ENCODE results near the gene MDH1B.

DNA sequence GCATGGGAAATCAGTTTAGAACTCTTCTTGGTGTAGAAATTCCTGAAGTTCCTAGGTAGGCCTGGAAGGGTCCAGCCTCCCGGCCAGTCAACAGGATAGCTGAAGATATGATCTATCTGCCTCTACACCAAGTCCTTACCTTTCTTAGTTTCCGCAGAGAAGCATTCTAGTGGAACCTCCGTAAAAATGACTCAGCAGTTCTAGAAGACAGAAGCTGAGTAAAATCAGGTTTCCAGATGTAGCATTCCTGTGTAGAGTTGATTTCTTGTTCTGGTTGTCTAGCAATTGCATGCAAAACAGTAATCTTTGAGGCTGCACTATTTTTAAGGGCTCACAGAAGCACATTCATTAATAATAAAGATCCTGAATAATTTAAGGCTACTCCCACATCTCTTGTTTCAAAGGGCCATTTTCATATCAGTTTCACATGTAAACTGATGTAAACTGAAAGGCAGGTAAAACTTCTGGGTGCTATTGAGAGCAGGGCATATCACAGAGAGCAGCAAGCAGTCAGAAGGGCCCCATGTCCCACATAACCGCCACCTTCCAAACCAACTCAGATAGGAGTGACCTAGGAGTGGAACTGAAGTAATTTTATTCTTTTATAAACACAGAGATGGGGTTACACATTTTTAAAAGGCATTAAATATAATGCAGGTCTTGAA is 43.7 kb downstream of the MDH1B start:
- TF ChIP-seq POLR2A (IDR thresholded peaks at IDR 0.05) (no peak), CTCF (IDR thresholded peaks at IDR 0.05) (no peak)

All from adrenal gland (tissue), 5 donors.